Activated gamma-delta T cell (primary cell): Measurements from ENCODE around the gene VPS4B.
"Not testable (repeated sequence)": the region's sequence is repeated elsewhere in the genome, so short reads cannot be mapped to it uniquely, and the experiment has no call there.

Experiments used
- DNase-seq: peaks from one replicate; lab custom pipeline; 2025; lab: John Stamatoyannopoulos, UW
- total RNA-seq, 2 donors: gene quantifications; one replicate each; lab custom pipeline; 2026; lab: John Stamatoyannopoulos, UW

The VPS4B gene
- total RNA-seq, result 151 to 162 reads per million in 2 donors

DNA sequence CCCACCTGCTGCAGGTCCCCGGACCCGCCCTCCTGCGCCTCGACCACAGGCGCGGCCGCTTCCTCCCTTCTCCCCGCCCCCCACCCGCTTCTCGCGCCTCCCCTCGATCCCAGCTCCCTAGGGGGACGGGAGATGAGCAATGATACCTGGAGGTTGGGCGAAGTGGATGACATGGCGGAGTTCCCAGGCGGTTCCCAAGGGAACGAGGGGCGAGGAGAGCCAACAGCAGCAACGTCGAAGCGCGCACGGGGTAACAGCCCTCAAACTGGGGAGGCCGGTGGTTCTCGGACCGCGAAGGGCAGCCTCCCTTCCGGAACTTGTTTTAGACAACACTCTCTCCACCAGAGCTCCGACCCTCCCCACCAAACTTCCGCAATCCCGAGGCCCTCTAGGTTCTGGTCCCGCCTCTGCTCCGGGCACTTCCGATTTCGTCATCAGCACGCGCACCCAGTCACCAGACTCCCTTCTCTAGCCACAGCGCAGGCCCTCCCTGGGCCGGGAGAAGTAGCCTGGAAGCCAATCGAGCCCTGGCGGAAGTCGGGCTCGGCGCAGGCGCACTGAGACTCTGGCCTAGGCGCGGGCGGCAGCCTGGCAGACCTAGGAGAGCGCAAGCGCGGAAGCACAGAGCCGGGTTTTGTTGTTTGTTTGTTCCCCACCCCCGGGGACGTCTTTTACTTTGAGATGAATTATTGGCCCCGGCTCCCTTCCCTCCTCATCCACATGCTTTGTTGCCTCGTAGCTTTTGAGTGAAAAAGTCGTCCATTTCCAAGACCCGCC is at the start of gene VPS4B:
TSS of gene VPS4B (minus strand) at position 390 of the 777 bp plus-strand sequence. CDS start at position 173, 217 bp downstream.
- DNase-seq, result peak; percentile 99

DNA sequence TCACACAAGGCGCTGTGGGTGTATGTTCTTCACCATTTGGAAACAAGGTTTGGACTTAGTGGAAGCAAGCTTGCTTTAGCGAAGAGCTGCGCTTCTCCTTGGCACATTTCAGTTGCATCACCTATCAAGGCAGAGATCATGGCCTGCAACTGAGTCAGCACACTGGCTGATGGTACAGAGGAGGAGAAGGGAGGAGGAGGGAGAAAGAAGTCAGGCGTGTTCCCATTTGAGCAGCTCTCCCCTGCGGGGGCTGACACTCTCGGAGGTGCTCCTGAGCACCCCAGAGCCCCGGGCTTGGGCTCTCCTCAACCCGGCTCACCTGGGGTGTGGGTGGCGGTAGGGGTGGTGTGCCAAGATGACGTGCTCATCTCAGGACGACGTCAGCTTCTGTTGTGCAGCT is 48.5 kb upstream of the VPS4B start:
- no peak for DNase-seq

DNA sequence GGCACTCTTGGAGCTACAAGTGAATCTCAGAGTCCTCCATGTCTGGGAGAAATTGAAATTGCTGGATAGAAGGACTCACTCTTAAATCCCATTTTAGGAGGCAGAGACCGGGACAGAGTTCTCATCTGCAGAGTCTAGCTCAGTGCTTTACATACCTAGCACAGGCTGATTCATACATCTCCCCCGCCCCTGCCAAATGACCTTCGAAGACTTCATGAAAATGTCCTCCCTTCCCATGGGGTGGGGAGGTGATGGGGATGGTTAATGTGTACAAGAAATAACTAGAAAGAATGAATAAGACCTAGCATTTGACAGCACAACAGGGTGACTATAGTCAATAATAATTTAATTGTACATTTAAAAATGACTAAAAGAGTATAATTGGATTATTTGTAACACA is 46.3 kb upstream of the VPS4B start:
- no peak for DNase-seq

DNA sequence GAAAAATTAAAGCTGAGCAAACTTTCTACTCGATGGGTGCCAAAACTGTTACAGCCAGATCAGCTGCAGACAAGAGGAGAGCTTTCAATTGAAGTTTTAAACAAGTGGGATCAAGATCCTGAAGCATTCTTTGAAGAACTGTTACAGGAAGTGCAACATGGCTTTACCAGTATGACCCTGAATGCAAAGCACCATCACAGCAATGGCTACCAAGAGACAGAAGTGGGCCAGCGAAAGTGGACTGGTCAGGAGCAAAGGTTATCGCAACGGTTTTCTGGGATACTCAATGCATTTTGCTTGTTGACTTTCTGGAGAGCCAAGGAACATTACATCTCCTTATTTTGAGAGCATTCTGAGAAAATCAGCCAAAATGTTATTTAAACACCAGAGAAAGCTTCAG is 45.4 kb upstream of the VPS4B start:
- no peak for DNase-seq

DNA sequence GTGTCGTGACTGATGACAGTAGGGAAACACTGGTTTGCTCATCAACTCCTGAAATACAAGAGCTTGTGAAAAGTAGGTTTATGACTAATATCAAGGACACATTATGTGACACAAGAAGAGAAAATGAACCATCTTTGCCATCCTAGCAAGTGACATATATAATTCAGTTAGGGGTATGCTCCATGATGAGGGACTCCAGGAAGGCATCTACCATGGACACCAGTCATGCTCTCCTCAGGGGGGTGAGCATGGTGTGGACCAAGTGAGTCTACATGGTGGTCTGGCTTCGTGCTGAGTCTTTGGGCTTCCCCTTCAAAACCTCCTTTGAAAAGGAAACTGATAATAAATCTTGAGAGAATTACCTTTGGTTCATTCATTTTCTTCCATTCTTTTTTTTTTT is 42.8 kb upstream of the VPS4B start:
- DNase-seq, result no peak

DNA sequence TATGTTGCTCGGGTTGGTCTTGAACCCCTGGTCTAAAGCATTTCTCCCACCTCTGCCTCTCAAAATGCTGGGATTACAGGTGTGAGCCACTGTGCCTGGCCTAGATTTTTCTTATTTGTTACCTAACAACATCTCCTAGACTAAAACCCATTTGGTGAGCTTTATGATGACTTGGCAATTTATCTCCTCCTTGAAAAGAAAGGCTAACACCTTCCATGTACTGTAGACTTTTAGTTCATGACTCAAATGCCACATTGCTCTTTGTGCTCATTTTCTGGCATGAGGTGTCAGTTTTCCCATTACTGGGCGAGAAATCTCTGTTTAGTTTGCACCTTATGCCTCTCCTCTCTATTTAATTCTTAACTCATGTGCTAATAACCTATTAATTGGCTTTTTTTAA is 42.2 kb upstream of the VPS4B start:
- no peak for DNase-seq

DNA sequence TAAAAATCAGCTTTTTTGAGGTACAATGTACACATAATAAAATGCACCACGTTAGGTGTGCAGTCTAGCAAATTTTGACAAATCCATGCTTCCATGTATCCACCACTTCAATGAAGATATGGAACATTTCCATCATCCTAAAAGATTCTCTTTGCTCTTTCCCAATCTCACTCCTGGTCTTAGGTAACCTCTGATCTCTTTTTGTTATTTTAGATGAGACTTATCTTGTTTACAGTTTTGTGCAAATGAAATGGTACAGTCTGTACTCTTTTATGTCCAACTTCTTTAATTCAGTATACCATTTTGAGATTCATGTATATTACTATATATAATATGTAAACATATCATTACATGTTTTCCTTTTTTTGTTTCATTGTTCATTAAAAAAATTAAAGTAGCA is 38.1 kb upstream of the VPS4B start:
- DNase-seq, result no peak

DNA sequence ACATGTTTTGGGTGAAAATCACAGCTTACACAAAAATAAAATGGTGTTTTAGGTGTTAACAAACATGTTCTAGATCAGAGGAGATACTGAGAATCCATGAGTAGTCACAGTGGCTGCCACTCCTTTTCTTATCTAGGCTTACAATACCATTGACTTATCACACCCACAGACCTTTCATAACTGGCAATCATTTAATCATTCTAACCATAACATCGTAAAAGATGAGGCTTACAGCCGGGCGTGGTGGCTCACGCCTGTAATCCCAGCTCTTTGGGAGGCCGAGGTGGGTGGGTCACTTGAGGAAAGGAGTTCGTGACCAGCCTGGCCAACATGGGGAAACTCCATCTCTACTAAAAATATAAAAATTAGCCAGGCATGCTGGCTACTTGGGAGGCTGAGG is 35.7 kb upstream of the VPS4B start:
- no peak for DNase-seq

DNA sequence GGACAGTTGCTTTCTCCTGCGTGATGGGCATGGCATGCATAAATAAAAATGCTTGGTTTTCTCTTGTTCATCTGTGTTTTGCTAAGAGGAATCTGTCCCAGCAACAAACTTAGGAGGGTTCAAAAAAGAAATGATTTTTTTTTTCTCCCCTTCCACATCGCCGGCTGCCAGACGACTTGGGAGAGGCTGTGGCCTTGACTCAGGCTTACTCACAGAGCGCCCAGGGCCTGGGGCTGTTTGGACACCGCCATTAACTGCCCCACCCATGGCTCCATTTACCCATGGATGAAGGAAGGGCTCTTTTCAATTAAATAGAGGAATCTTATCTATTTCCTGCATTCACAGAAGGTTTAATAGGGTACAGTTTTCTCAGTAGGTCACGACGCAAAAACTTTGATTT is 32.2 kb upstream of the VPS4B start:
- DNase-seq, result no peak

DNA sequence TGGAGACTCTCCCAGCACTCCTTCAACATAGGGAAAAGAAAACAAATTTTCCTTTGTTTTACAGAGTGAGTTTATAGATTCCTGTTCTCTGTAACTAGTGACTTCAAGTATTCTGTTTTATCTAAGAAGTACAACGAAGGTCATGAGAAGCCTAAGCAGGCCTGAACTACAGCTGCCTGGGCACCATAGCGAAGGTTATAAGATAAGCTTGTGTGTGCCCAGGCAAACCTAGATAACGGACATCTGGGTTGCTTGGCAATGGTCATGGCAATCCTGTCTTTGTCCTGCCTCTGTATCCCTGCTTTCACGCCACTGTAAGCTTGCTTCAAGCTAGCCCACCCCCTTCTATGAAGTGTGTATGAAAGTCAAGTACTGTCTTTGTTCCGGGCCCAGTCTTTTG is 30.5 kb upstream of the VPS4B start:
- not testable (repeated sequence) for DNase-seq

DNA sequence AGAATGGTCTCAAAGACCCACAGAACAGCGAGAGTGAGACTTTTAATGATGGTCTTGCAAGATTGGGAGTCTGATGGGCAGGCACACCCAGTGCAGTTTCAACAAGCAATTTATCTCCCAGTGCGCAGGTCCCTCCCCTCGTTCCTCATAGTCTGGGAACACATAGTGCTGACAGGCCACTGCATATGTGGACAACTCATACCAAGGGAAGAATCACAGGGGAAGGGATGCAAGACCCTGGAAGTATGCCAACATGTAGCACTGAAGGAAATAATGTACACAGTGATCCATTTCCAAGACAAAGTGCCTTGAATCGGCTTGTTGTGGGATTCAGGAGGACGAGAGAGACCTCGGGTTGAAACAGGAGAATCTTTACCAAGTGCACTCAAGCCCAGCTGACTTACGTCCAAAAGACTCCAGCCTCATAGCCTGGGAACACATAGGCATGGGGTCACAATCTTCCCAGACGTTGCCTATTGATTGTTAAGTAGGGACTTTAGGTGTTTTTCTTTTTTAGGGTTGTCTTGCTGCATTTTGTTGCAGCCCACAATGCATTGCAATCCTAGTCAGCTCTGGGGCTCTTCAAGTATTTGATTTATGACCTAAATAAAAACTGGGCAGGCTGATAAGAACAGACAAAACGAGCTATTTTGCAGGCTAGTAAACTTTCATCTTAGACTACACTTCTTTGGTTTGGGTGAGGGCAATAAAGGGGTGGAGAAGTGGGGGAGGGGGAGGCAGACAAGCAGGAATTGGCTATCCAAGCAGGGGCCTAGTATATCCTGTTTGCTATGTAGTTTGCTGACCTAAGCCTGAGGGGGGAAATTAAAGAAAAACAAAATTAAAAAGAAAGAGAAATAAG is 29.8 kb upstream of the VPS4B start:
- no peak for DNase-seq

DNA sequence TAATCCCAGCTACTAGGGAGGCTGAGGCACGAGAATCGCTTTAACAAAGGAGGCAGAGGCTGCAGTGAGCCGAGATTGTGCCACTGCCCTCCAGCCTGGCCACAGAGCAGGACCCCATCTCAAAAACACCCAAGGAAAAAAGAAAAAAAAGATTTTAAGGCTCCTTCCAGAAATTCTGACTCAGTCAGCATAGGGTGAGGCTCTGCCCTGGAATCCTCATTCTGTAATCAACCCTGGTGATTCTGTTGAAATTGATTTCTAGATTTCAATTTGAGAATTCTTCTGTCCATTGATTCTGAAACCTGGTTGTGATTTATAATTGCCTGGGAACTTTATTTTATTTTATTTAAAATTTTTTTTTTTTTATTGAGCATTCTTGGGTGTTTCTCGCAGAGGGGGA is 27.1 kb upstream of the VPS4B start:
- DNase-seq, result no peak

DNA sequence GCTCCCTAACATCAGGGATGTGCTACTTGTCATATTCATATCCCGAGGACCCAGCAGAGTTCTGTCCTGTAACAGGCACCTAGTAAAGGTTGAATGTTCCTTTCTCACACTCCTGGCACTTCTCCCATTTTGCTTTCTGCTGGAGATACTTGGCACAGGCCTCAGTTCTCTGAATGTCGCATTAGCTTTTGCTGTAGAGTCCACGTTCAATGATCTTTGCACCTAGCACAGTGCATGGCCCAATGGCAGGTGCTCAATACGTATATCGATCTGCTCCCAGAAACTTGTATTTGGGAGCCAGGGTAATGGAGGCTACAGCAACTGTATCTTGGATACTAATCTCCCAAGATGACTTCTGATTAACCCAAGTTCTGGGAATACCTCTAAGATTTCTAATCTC is 24.8 kb upstream of the VPS4B start:
- no peak for DNase-seq

DNA sequence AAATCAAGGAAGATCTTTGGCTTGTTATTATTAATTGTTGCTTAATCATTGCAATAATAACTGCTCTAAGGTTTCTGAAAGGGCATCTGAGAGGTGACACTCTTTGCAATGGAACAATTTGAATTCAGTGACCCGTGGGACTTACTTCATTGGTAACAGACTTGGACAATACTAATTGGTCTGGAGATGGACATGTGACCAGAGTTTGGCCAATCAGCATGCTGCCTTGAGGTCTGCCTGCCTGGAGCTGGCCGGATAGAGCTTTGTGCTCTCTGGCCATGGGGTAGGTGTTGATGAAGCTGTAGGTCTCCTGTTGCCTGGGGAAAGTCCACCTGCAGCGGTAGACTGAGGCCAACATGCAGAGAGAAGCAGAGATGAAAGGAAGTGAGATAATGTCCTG is 24.0 kb upstream of the VPS4B start:
- DNase-seq, result no peak

DNA sequence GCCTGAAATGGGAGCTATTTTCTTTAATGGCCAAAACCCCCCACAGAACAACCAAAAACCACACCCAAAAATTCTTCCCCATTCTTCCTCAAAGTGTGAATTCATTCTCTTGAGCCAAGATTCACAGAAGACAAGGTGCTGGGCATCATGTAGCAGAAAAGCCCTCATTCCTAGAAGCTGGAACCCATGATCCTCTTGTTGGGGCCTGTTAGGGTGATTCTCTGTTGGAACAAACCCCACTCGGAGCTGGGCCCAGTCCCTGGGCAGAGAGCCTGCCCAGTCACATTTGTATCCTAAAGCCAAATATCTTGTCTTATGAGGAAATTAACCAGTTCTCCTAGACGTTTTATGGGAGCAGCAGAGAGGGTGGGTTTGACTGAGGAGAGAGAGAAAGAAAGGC is 22.8 kb upstream of the VPS4B start:
- DNase-seq, result no peak

DNA sequence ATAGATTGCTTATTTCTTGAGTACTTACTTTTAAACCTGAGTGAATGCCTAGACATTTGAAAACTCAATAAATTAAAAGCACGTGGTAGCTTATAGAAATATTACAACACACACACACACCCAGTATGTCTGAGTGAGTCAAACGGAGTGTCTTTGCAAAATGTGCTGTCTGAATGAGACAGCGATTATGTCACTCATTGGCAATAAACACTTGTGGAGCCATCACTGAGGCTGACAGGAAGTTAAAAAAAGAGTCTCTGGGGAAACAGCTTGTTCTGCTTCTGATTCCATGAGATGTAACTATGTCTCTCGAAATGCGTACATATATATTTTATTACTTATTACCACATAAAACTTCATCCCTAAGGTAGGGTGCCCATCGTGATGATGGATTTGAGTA is 22.3 kb upstream of the VPS4B start:
- no peak for DNase-seq

DNA sequence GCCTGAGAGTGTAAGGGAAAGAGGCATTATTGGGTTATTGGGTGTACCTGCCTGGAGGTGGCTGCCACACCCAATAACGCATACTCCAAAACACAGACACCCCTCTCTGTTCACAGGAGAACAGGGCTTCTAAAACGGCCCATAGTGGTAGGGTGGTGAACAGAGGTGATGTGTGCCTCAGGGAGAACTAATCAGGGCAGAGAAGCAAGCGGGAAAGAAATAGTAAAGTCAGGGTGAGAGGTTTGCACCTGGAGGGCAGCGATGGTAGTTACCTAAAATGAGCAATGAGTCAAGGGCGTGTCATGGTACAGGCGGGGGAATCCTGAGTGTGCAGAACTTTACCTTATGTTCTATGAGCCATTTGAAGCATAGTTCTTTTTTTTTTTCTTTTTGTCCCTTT is 21.6 kb upstream of the VPS4B start:
- DNase-seq, result no peak

DNA sequence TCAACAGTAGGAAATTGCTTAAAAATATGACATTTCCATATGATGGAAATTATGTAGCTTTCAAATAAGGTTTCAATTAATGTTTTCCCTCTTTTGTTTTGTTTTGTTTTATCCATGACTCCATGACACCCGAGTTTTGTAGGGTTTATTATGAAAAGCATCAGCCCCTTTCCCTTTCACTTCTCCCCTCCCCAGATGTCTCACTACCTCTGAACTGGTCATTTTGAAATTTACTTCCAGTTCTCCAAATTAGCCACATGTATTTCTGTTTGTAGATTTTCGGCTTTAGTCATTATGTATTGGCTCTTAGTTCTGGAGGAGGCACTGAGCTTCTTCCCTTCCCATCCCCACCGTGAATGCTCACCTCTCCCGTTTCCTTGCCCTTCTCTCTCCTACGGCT is 18.6 kb upstream of the VPS4B start:
- no peak for DNase-seq

DNA sequence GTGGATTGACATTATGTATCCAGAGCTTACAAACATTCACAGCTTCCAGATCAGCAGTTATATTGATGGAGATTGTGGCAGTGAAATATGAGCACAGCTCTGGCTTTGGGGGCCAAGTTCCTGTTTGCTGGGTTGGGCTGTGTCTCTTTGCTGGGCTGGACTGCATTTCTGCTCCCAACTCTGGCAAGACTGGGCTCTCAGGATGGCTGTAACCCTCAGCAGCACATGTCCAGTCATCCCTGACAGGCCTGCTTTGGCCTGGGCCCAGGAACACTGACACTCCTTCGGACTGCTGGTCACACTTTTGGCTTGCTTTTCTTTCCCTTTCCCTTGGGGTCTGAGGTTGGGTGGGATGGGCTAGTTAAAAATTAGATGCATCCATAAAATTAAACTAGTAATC is 17.9 kb upstream of the VPS4B start:
- DNase-seq, result no peak

DNA sequence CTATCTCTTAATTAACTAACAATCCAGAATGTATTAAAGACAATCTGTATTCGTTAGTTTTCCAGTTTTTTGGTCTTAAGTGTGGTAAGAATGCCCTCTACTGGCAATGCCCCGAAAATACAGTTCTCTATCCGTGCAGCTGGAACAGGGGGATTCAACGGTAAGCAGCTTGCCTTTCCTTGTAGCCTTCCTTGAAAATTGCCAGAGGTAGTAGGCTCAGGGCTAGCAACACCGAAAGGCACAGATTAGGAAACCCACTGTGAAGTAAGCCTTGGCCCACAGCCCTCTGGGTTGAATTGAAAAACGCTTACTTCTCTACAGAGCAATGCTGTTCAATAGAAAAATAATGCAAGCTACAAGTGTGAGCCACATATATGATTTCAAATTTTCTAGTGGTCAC is 17.1 kb upstream of the VPS4B start:
- DNase-seq, result no peak

DNA sequence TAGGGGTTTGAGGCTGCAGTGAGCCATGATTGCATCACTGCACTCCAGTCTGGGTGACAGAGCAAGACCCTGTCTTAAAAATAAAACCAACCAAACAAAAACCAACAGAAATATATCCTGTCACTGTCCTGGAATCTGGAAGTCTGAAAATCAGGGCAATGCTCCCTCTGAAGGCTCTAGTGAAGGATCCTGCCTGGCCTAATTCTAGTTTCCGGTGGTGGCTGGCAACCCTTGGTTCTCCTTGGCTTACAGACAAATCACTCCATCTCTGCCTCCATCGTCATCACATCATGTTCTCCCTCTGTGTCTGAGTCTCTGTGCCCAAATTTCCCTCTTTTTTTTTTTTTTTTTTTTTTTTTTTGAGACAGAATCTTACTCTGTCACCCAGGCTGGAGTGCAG is 15.9 kb upstream of the VPS4B start:
- DNase-seq, result no peak

DNA sequence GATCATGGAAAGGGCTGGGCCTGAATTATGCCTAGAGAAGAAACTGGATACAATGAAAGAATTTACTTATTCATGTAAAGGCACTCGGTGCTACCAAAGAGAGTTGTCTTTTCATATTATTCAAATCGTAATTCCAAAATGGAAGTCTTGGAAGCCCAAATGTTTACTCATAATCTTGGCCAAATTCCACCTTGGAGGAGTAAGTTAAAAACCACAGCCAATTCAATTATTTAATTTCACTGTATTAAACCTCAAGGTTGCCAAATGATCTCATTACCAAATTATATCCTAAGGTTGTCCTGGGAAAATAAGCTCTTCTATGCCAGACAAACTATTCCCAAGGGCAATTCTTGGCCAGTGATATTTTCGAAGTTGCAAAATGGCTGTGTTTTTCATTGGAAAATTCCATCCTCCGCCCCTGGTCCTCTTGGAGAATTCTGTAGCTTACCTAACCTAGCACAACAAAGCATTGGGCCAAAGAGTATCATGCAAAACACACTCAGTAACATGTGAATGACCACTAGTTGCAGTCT is 11.1 kb upstream of the VPS4B start:
- no peak for DNase-seq

DNA sequence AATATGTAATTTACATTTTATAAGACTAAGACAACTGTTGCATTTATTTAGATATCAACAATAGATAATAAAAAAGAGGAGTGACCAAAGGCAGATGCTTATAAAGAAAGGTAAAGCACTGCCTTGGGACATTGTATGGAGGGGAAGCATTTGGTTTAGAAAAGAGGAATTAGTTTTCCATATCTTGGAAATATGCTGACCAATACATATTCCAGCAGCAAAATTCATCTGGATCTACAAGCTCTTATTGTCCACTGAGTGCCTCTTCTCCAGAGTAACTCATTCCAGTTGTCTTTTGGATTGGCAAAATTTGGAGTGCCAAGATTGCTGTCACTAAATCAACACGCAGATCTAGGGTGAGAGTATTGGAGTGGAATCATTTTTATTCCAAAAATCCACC is 8.9 kb upstream of the VPS4B start:
- DNase-seq, result no peak
